Caco-2 (cell line): Measurements from ENCODE around the gene MNAT1. TPM values are rescaled to one million over a fixed set of nuclear protein-coding genes. Genes with fewer than 3 reads are reported as not detected.
"Not testable (repeated sequence)": the region's sequence is repeated elsewhere in the genome, so short reads cannot be mapped to it uniquely, and the experiment has no call there.

Source experiments
- BruUV-seq: library from RNA; stranded (reverse); fragments of 400-500 nt; replicated peaks from 2 replicates; lab custom pipeline; 2021; lab: Mats Ljungman, UMichigan
- CTCF ChIA-PET: fragments of 300-600 bp; sonication (Branson Sonifier 250); formaldehyde crosslinking; loops from one replicate; lab custom pipeline; 2022; ENCODE audit warnings: antibody characterized with exemption; lab: Charles Lee
- POLR2A ChIA-PET: fragments of 300-600 bp; sonication (Branson Sonifier 250); formaldehyde crosslinking; loops from one replicate; lab custom pipeline; 2022; ENCODE audit warnings: antibody characterized with exemption; lab: Charles Lee
- DNase-seq, 2 experiments: peaks; one replicate each; pipeline versions ENCODE4 v3.0.0 to v3.0.0-alpha.2; 2020 to 2022
- H3K27me3 ChIP-seq: replicated peaks from 2 replicates; pipeline ENCODE4 v1.6.0; 2011; ENCODE audit warnings: low read length; ENCODE audit not compliant: control insufficient read depth, insufficient read depth
- H3K36me3 ChIP-seq: 2 replicates; pipeline ENCODE4 v1.5.1; 2011; ENCODE audit warnings: low read length; ENCODE audit not compliant: control insufficient read depth, insufficient read depth
- H3K4me1 ChIP-seq: fragments of 250-450 bp; sonication (Bioruptor Pico); 2 replicates; pipeline ENCODE4 v1.5.1; 2020; ENCODE audit warnings: mild to moderate bottlenecking
- H3K4me3 ChIP-seq: 2 replicates; pipeline ENCODE4 v1.5.1; 2011; ENCODE audit warnings: low read depth, mild to moderate bottlenecking, control low read depth, low read length
- H3K9me3 ChIP-seq: fragments of 250-450 bp; sonication (Bioruptor Pico); 2 replicates; pipeline ENCODE4 v1.5.1; 2020; ENCODE audit warnings: mild to moderate bottlenecking, moderate library complexity
- H3K27ac Mint-ChIP-seq: one replicate; pipeline ENCODE4 v1.8.0; 2022; ENCODE audit warnings: mixed read lengths; ENCODE audit not compliant: unreplicated experiment
- H3K27me3 Mint-ChIP-seq: one replicate; pipeline ENCODE4 v1.8.0; 2022; ENCODE audit warnings: mixed read lengths; ENCODE audit not compliant: insufficient read depth, unreplicated experiment
- H3K36me3 Mint-ChIP-seq: one replicate; pipeline ENCODE4 v1.8.0; 2022; ENCODE audit warnings: mild to moderate bottlenecking, mixed read lengths; ENCODE audit not compliant: insufficient read depth, unreplicated experiment
- H3K4me1 Mint-ChIP-seq: one replicate; pipeline ENCODE4 v1.8.0; 2022; ENCODE audit warnings: low read depth, mixed read lengths; ENCODE audit not compliant: unreplicated experiment
- H3K4me3 Mint-ChIP-seq: one replicate; pipeline ENCODE4 v1.8.0; 2022; ENCODE audit warnings: mild to moderate bottlenecking, moderate library complexity, mixed read lengths; ENCODE audit not compliant: unreplicated experiment
- H3K9me3 Mint-ChIP-seq: one replicate; pipeline ENCODE4 v1.8.0; 2022; ENCODE audit warnings: mixed read lengths; ENCODE audit not compliant: unreplicated experiment
- intact Hi-C: fragments of 100-400 bp; cut with micrococcal nuclease; formaldehyde crosslinking; loops from one replicate; pipeline ENCODE4 v1.10.0; 2022; ENCODE audit not compliant: unreplicated experiment
- total RNA-seq: library from RNA; stranded (reverse); gene quantifications from 2 replicates; pipeline ENCODE4 v1.2.3, GENCODE V29; 2022
- TF ChIP-seq, protein P1 (sequence below), 2 experiments: fragments of 200-600 bp in 1 of 2; IDR thresholded peaks; 1 replicate in 1 of 2; 2 replicates in 1 of 2; pipeline versions ENCODE4 v1.5.1 to v1.8.0; 2011 to 2022; ENCODE audit warnings: antibody characterized with exemption in 1 of 2, control low read depth in 1 of 2, inconsistent platforms in 1 of 2, low read depth in 1 of 2, low read length in 1 of 2, mild to moderate bottlenecking in 1 of 2, moderate library complexity in 1 of 2; ENCODE audit not compliant: insufficient read depth in 1 of 2, severe bottlenecking in 1 of 2, unreplicated experiment in 1 of 2

MNAT1 gene
- total RNA-seq, 1 experiment from 2014 or later: 36.4 TPM

- TF ChIP-seq, protein P1, sequence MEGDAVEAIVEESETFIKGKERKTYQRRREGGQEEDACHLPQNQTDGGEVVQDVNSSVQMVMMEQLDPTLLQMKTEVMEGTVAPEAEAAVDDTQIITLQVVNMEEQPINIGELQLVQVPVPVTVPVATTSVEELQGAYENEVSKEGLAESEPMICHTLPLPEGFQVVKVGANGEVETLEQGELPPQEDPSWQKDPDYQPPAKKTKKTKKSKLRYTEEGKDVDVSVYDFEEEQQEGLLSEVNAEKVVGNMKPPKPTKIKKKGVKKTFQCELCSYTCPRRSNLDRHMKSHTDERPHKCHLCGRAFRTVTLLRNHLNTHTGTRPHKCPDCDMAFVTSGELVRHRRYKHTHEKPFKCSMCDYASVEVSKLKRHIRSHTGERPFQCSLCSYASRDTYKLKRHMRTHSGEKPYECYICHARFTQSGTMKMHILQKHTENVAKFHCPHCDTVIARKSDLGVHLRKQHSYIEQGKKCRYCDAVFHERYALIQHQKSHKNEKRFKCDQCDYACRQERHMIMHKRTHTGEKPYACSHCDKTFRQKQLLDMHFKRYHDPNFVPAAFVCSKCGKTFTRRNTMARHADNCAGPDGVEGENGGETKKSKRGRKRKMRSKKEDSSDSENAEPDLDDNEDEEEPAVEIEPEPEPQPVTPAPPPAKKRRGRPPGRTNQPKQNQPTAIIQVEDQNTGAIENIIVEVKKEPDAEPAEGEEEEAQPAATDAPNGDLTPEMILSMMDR (IDR thresholded peaks at IDR 0.05; ENCODE audit: insufficient read depth in 1 of 2, low read depth in 1 of 2, low read length in 1 of 2, severe bottlenecking in 1 of 2, unreplicated experiment in 1 of 2): no peak
- Mint-ChIP-seq H3K4me3 (no peak overlapping the region), H3K27me3 (no peaks in the 10 kb centered on the region), H3K9me3 (peaks cover 31% of the 10 kb centered on the region), H3K4me1 (no peaks in the 10 kb centered on the region), H3K36me3 (peaks cover under 1% of the 10 kb centered on the region), H3K27ac (no peak overlapping the region)
- Histone ChIP-seq H3K27me3 (no peaks in the 10 kb centered on the region), H3K9me3 (peaks cover 18% of the 10 kb centered on the region; the same call in 1 of the 2 replicates), H3K4me3 (no peak overlapping the region), H3K4me1 (no peaks in the 10 kb centered on the region), H3K36me3 (no peaks in the 10 kb centered on the region)
- ChIA-PET POLR2A (no interaction called here), CTCF (no interaction called here)
- intact Hi-C loops: no loop called here
- no peak for DNase-seq
- no TSS peak for BruUV-seq
These were observed 147.7 kb downstream of the MNAT1 start for GRCh38 chr14:60882219-60882618.

DNA sequence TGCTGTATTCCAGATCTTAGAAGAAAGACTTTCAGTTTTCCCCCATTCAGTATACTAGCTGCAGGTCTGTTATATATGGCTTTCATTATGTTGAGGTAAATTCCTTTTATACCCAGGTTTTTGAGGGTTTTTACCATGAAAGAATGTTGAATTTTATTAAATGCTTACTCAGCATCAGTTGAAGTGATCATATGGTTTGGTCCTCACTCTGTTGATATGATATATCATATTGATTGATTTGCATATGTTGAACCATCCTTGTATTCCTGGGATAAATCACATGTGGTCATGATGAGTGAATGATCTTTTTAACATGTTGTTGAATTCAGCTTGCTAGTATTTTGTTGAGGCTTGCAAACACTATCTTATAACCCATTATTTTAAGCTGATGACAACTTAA lies 149.6 kb downstream of the MNAT1 start:
- Histone ChIP-seq H3K27me3 (no peaks in the 10 kb centered on the region), H3K36me3 (no peaks in the 10 kb centered on the region), H3K9me3 (peaks cover 18% of the 10 kb centered on the region; the same call in 1 of the 2 replicates), H3K4me3 (no peak overlapping the region), H3K4me1 (no peaks in the 10 kb centered on the region)
- BruUV-seq: no TSS peak
- no peak overlapping the region for H3K4me3 Mint-ChIP-seq
- no peaks in the 10 kb centered on the region for H3K4me1 Mint-ChIP-seq
- peaks cover 6% of the 10 kb centered on the region for H3K36me3 Mint-ChIP-seq
- no peaks in the 10 kb centered on the region for H3K27me3 Mint-ChIP-seq
- no peak overlapping the region for H3K27ac Mint-ChIP-seq
- ChIA-PET POLR2A (no interaction called here), CTCF (no interaction called here)
- TF ChIP-seq, protein P1 (IDR thresholded peaks at IDR 0.05; ENCODE audit: insufficient read depth in 1 of 2, low read depth in 1 of 2, low read length in 1 of 2, severe bottlenecking in 1 of 2, unreplicated experiment in 1 of 2): no peak
- peaks cover 31% of the 10 kb centered on the region for H3K9me3 Mint-ChIP-seq
- no peak for DNase-seq
- intact Hi-C loops: no loop called here

GRCh38 chr14:60890636-60891035 lies 156.1 kb downstream of the MNAT1 start:
- H3K36me3 Mint-ChIP-seq, H3K27ac Mint-ChIP-seq, H3K4me3 Mint-ChIP-seq, DNase-seq, CTCF ChIA-PET, H3K9me3 Mint-ChIP-seq, POLR2A ChIA-PET, H3K4me1 Mint-ChIP-seq, intact Hi-C loops, H3K4me3 ChIP-seq, H3K27me3 ChIP-seq, BruUV-seq, H3K27me3 Mint-ChIP-seq, H3K9me3 ChIP-seq, H3K4me1 ChIP-seq, H3K36me3 ChIP-seq: not testable (repeated sequence)

DNA sequence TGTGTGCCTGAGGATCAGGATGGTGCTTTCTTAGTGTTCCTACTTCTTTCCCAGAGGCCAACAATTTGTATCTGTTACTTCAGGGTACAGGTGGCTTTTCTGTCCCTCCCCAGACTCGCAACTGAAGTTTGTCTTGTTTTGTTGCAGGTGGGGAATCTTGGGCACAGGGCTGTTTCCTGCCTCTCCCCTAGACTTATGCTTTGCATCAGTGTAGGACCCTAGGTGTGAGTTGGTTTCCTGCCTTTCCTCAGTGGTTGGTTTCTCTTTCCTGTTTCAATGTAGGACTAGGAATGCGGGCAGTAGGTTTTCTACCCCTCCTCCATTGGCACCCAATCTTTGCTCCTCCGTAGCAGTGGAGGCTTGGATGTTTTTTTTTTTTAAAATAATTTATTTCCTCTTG lies 159.3 kb downstream of the MNAT1 start:
- ChIA-PET POLR2A (no interaction called here), CTCF (no interaction called here)
- no peaks in the 10 kb centered on the region for H3K9me3 Mint-ChIP-seq
- no peak overlapping the region for H3K27ac Mint-ChIP-seq
- Histone ChIP-seq H3K9me3 (no peaks in the 10 kb centered on the region), H3K27me3 (no peaks in the 10 kb centered on the region), H3K4me3 (no peak overlapping the region), H3K4me1 (no peaks in the 10 kb centered on the region), H3K36me3 (no peaks in the 10 kb centered on the region)
- no peaks in the 10 kb centered on the region for H3K4me1 Mint-ChIP-seq
- no peaks in the 10 kb centered on the region for H3K36me3 Mint-ChIP-seq
- intact Hi-C loops: no loop called here
- no peaks in the 10 kb centered on the region for H3K27me3 Mint-ChIP-seq
- BruUV-seq: no TSS peak
- no peak for DNase-seq
- no peak overlapping the region for H3K4me3 Mint-ChIP-seq
- TF ChIP-seq, protein P1 (IDR thresholded peaks at IDR 0.05; ENCODE audit: insufficient read depth in 1 of 2, low read depth in 1 of 2, low read length in 1 of 2, severe bottlenecking in 1 of 2, unreplicated experiment in 1 of 2): no peak
